K562 (cell line): ENCODE results near the gene TXLNG. TPM values are rescaled to one million over a fixed set of nuclear protein-coding genes. Genes with fewer than 3 reads are reported as not detected.

ENCODE experiments used
- CHD1 ChIP-seq: fragments of 200-600 bp; sonication (generic); IDR thresholded peaks from one replicate; pipeline ENCODE4 v1.6.1; 2012; ENCODE audit warnings: mild to moderate bottlenecking, moderate library complexity, low read length, inconsistent platforms
- GABPA ChIP-seq: fragments of 200-800 bp; sonication (Bioruptor generic); conservative IDR thresholded peaks from 2 replicates; pipeline ENCODE4 v1.6.1; 2016; ENCODE audit warnings: low read depth, missing genetic modification characterization, missing compliant biosample characterization
- TAF7 ChIP-seq: fragments of 450-650 bp; IDR thresholded peaks from 2 replicates; pipeline ENCODE4 v1.6.1; 2016; ENCODE audit warnings: missing genetic modification characterization, missing compliant biosample characterization
- ZFP36 ChIP-seq: fragments of 150-350 bp; IDR thresholded peaks from 2 replicates; pipeline ENCODE4 v1.6.1; 2018; ENCODE audit warnings: low read length, low read depth; ENCODE audit not compliant: partially characterized antibody
- ZNF23 ChIP-seq: fragments of 250-450 bp; sonication (Bioruptor Pico); IDR thresholded peaks from 2 replicates; pipeline ENCODE4 v1.4.0; 2020; ENCODE audit warnings: mild to moderate bottlenecking
- ZNF644 ChIP-seq: fragments of 200-800 bp; sonication (Bioruptor generic); IDR thresholded peaks from 2 replicates; pipeline ENCODE4 v1.6.1; 2016; ENCODE audit warnings: low read depth, missing genetic modification characterization, missing compliant biosample characterization
- ZNF695 ChIP-seq: fragments of 450-650 bp; formaldehyde crosslinking; IDR thresholded peaks from 2 replicates; pipeline ENCODE4 v1.4.0; 2020; ENCODE audit warnings: mild to moderate bottlenecking, moderate library complexity
- polyA plus RNA-seq, 8 experiments: library from polyadenylated mRNA; depleted of rRNA in 4 of 8; stranded (reverse) in 5 of 8; unstranded in 3 of 8; fragments of >200 nt; fragmentation: Nextera tagmentation in 2 of 8; fragmentation: Illumina TruSeq in 1 of 8; extraction: Ambion mirVana in 2 of 8; extraction: Trizol in 1 of 8; gene quantifications; 2 replicates each; pipeline versions ENCODE4 v1.2.1 to v1.2.3, GENCODE V29; 2011 to 2014; ENCODE audit warnings: inconsistent platforms in 1 of 8, missing spikeins in 1 of 8
- total RNA-seq, 7 experiments: library from RNA; depleted of rRNA in 6 of 7; stranded (reverse); fragments of >200 nt in 6 of 7; fragmentation: Illumina TruSeq in 2 of 7; extraction: Trizol in 2 of 7; gene quantifications; 2 replicates each; pipeline versions ENCODE4 v1.2.1 to v1.2.3, GENCODE V29; 2011 to 2021; ENCODE audit warnings: low replicate concordance in 1 of 7
- TF ChIP-seq, protein P1 (sequence below): fragments of 450-650 bp; IDR thresholded peaks from one replicate; pipeline ENCODE4 v1.6.1; 2018; ENCODE audit warnings: mild to moderate bottlenecking, moderate library complexity; ENCODE audit not compliant: partially characterized antibody
- TF ChIP-seq, protein P2 (sequence below): sonication (generic); formaldehyde crosslinking; IDR thresholded peaks from 2 replicates; pipeline ENCODE4 v1.8.1; 2023; ENCODE audit warnings: mild to moderate bottlenecking, missing genetic modification reagents, moderate library complexity

Gene TXLNG
- total and polyA plus RNA-seq, 9 of the 15 experiments (the other 6 are each of a cell fraction or from before 2014, with no cell fraction given): 13.1 to 47.0 (median 31.6) TPM

DNA sequence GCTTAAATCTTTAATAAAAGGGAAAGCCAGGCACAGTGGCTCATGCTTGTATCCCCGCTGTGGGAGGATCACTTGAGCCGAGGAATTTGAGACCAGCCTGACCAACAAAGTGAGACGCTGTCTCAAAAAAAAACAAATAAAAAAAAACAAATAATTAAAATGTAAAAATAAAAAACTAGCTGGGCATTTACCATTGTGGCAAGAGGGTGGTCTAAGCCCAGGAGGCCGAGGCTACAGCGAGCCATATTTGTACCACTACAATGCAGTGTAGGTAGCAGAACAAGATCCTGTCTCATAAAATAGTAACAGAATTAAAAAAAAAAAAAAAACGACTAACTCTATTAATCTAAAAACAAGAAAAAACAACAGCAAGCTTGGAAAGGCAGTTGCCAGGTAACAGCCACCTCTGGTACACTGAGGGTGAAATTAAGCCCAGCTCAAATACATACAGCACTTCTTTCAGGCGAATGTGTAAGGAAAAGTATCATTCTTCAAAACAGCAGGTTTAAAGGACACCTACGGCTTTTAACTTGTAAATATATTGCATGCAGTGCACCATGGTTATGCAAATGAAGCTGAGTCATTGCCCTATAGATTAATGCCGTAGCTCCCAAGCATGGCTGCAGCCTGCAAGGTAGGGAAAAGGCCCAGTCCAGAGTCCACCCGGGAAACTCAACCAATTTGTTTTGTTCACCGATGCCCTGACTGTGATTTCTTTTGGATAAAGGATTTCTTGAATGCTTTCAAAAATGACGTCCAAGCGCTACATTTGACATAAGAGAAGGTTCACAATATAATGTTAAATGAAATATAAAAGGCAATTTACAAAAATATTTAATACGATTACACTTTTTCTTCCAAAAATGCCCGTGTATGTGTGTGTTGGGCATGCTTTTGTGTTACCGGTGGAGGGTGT, 14.5 kb upstream of the TXLNG start (continued):
- TF ChIP-seq, protein P1, sequence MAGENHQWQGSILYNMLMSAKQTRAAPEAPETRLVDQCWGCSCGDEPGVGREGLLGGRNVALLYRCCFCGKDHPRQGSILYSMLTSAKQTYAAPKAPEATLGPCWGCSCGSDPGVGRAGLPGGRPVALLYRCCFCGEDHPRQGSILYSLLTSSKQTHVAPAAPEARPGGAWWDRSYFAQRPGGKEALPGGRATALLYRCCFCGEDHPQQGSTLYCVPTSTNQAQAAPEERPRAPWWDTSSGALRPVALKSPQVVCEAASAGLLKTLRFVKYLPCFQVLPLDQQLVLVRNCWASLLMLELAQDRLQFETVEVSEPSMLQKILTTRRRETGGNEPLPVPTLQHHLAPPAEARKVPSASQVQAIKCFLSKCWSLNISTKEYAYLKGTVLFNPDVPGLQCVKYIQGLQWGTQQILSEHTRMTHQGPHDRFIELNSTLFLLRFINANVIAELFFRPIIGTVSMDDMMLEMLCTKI: no peak
- TF ChIP-seq, protein P2, sequence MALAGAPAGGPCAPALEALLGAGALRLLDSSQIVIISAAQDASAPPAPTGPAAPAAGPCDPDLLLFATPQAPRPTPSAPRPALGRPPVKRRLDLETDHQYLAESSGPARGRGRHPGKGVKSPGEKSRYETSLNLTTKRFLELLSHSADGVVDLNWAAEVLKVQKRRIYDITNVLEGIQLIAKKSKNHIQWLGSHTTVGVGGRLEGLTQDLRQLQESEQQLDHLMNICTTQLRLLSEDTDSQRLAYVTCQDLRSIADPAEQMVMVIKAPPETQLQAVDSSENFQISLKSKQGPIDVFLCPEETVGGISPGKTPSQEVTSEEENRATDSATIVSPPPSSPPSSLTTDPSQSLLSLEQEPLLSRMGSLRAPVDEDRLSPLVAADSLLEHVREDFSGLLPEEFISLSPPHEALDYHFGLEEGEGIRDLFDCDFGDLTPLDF (CRISPR knock-in tag): no peak
- no peak for TF ChIP-seq ZNF644 (tag)
- TF ChIP-seq CHD1: no peak
- TF ChIP-seq GABPA (tag): 0 out of 2 replicates have a peak, but pooled peaks have one; percentile 25
- TF ChIP-seq ZFP36: no peak
- peak; percentile 73 for TF ChIP-seq TAF7
- TF ChIP-seq ZNF695 (CRISPR knock-in tag): no peak
- TF ChIP-seq ZNF23 (CRISPR knock-in tag): no peak
